PC-3 (cell line): ENCODE data around the gene PLXND1. TPM values are rescaled to one million over a fixed set of nuclear protein-coding genes. Genes with fewer than 3 reads are reported as not detected.

ENCODE experiments used
- ATAC-seq: fragments of 200-7000 bp; cut with Tn5 transposase; 2 replicates; pipeline ENCODE4 v1.9.1; 2020; ENCODE audit warnings: mild to moderate bottlenecking, moderate library complexity
- BruUV-seq: library from RNA; stranded (reverse); fragments of 400-500 nt; replicated peaks from 2 replicates; lab custom pipeline; 2021; lab: Mats Ljungman, UMichigan
- CTCF ChIA-PET: fragments of 300-600 bp; sonication (Branson Sonifier 250); formaldehyde crosslinking; loops from one replicate; lab custom pipeline; 2022; ENCODE audit warnings: antibody characterized with exemption; lab: Charles Lee
- POLR2A ChIA-PET: fragments of 300-600 bp; sonication (Branson Sonifier 250); formaldehyde crosslinking; loops from one replicate; lab custom pipeline; 2022; ENCODE audit warnings: antibody characterized with exemption; ENCODE audit not compliant: unreplicated experiment; lab: Charles Lee
- DNase-seq: peaks from one replicate; pipeline ENCODE4 v3.0.0-alpha.2; 2015
- H2AFZ ChIP-seq: fragments of 300-600 bp; sonication (generic); 2 replicates; pipeline ENCODE4 v1.6.0; 2016; ENCODE audit warnings: antibody characterized with exemption, low read length
- H3F3A ChIP-seq: fragments of 300-600 bp; sonication (generic); one replicate; pipeline ENCODE4 v1.6.0; 2017; ENCODE audit warnings: antibody characterized with exemption, low read length, control low read depth, mild to moderate bottlenecking; ENCODE audit not compliant: unreplicated experiment
- H3K27ac ChIP-seq: fragments of 300-600 bp; sonication (generic); 2 replicates; pipeline ENCODE4 v1.5.1; 2016; ENCODE audit warnings: mild to moderate bottlenecking, low read length
- H3K27me3 ChIP-seq: fragments of 300-600 bp; sonication (generic); 2 replicates; pipeline ENCODE4 v1.6.1; 2016; ENCODE audit warnings: low read length, mixed read lengths
- H3K36me3 ChIP-seq: fragments of 300-600 bp; sonication (generic); 2 replicates; pipeline ENCODE4 v1.6.1; 2016; ENCODE audit warnings: low read depth, mixed run types, low read length, mixed read lengths
- H3K4me1 ChIP-seq: fragments of 300-600 bp; sonication (generic); 2 replicates; pipeline ENCODE4 v1.5.1; 2016; ENCODE audit warnings: low read length; ENCODE audit not compliant: insufficient read depth
- H3K4me2 ChIP-seq: fragments of 300-600 bp; sonication (generic); 2 replicates; pipeline ENCODE4 v1.6.0; 2016; ENCODE audit warnings: low read length
- H3K4me3 ChIP-seq: fragments of 300-600 bp; sonication (generic); 2 replicates; pipeline ENCODE4 v1.5.1; 2016; ENCODE audit warnings: mild to moderate bottlenecking, low read length, mixed read lengths
- H3K79me2 ChIP-seq: fragments of 300-600 bp; sonication (generic); 2 replicates; pipeline ENCODE4 v1.6.1; 2017; ENCODE audit warnings: low read length, mixed read lengths
- H3K9ac ChIP-seq: fragments of 300-600 bp; sonication (generic); 2 replicates; pipeline ENCODE4 v1.6.0; 2016; ENCODE audit warnings: mild to moderate bottlenecking, low read length
- H3K9me2 ChIP-seq: fragments of 300-600 bp; sonication (generic); replicated peaks from 2 replicates; pipeline ENCODE4 v1.6.1; 2016; ENCODE audit warnings: mixed run types, low read length, mixed read lengths
- H3K9me3 ChIP-seq: fragments of 300-600 bp; sonication (generic); 2 replicates; pipeline ENCODE4 v1.6.1; 2016; ENCODE audit warnings: low read length, mixed read lengths
- H4K20me1 ChIP-seq: fragments of 300-600 bp; sonication (generic); 2 replicates; pipeline ENCODE4 v1.6.1; 2016; ENCODE audit warnings: low read length, mixed read lengths
- CTCF ChIP-seq: fragments of 300-600 bp; sonication (generic); conservative IDR thresholded peaks from 2 replicates; pipeline ENCODE4 v1.5.1; 2017; ENCODE audit warnings: antibody characterized with exemption, low read depth, mild to moderate bottlenecking, low read length
- EZH2 ChIP-seq: fragments of 300-600 bp; sonication (generic); IDR thresholded peaks from one replicate; pipeline ENCODE4 v1.6.1; 2017; ENCODE audit warnings: antibody characterized with exemption, mild to moderate bottlenecking, low read length; ENCODE audit not compliant: unreplicated experiment
- EZH2phosphoT487 ChIP-seq: fragments of 300-600 bp; sonication (generic); IDR thresholded peaks from 2 replicates; pipeline ENCODE4 v1.6.1; 2018; ENCODE audit warnings: mild to moderate bottlenecking, antibody characterized with exemption, low read length, borderline replicate concordance
- intact Hi-C: fragments of 100-400 bp; cut with micrococcal nuclease; formaldehyde crosslinking; loops from 2 replicates; pipeline ENCODE4 v1.9.0; 2023
- total RNA-seq: library from RNA; depleted of rRNA; stranded (reverse); fragments of >200 nt; gene quantifications from 2 replicates; pipeline ENCODE4 v1.2.3, GENCODE V29; 2014

PLXND1 gene
- total RNA-seq, 1 experiment from 2014 or later, result 19.2 TPM

DNA sequence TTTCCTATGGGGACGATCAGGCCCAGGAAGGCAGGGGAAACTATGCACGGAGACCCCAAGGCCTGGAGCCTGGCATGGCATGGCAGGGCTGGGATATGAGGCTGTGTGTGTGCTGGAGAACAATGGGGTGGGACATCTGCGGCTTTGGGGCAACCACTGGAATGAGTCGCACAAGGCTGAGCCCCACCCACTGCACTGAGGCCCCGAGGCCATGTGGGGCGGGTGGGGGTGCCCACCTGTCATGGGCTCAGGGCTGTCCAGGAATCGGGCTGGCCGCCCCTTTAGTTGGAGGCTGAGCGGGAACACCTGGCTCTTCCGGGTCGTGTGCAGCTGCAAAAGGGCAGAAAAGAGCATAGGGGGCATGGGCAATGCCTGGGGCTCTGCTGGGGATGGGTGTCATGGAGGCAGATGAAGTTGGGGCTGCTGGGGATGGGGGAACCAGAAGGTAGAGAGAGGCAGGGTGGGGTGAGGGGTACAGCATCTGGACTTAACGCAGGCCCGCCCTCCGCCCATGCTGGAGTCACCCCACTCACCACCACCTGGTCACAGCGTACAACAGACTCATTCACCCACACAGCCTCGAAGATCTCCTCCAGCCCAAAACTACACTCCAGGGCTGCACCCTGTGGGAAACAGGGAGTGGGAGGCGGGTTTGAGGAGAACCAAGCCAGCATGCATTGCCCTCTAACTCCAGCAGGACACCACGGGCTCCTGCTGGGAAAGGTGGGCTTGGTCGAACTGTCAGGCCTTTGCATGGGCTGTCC lies 31.1 kb downstream of the PLXND1 start:
- Histone ChIP-seq H3F3A (no peaks in the 10 kb centered on the region), H3K79me2 (no peaks in the 10 kb centered on the region), H3K9me2 (no peaks in the 10 kb centered on the region), H3K4me2 (no peak overlapping the region), H3K27me3 (no peaks in the 10 kb centered on the region), H3K9me3 (no peaks in the 10 kb centered on the region), H3K4me3 (no peak overlapping the region), H3K4me1 (no peaks in the 10 kb centered on the region), H4K20me1 (no peaks in the 10 kb centered on the region), H3K36me3 (no peaks in the 10 kb centered on the region), H3K9ac (no peak overlapping the region), H2AFZ (no peak overlapping the region), H3K27ac (no peak overlapping the region)
- TF ChIP-seq EZH2 (no peak), EZH2phosphoT487 (no peak), CTCF (no peak)
- POLR2A ChIA-PET, result no interaction called here
- no peak for DNase-seq
- CTCF ChIA-PET, result no interaction called here
- no TSS peak for BruUV-seq
- intact Hi-C loops, result no loop called here
- no peak for ATAC-seq

- H3K27ac ChIP-seq, result no peak overlapping the region
- H3K4me1 ChIP-seq, result no peaks in the 10 kb centered on the region
- H3K79me2 ChIP-seq, result no peaks in the 10 kb centered on the region
- no peak overlapping the region for H3K4me3 ChIP-seq
- no peaks in the 10 kb centered on the region for H3F3A ChIP-seq
- DNase-seq, result no peak
- no peak overlapping the region for H2AFZ ChIP-seq
- H3K36me3 ChIP-seq, result no peaks in the 10 kb centered on the region
- no peaks in the 10 kb centered on the region for H3K27me3 ChIP-seq
- CTCF ChIA-PET, result no interaction called here
- POLR2A ChIA-PET, result no interaction called here
- no peak overlapping the region for H3K9ac ChIP-seq
- no peak overlapping the region for H3K4me2 ChIP-seq
- no peaks in the 10 kb centered on the region for H3K9me3 ChIP-seq
- intact Hi-C loops, result no loop called here
- BruUV-seq, result no TSS peak
- no peak for TF ChIP-seq EZH2phosphoT487
- no peak for TF ChIP-seq EZH2
- TF ChIP-seq CTCF, result no peak
- no peaks in the 10 kb centered on the region for H4K20me1 ChIP-seq
- no peaks in the 10 kb centered on the region for H3K9me2 ChIP-seq
- no peak for ATAC-seq
These were observed 32.3 kb downstream of the PLXND1 start for GRCh38 chr3:129574206-129574605.

- no peaks in the 10 kb centered on the region for H3K36me3 ChIP-seq
- CTCF ChIA-PET, result no interaction called here
- H3K4me3 ChIP-seq, result no peak overlapping the region
- ATAC-seq, result no peak
- POLR2A ChIA-PET, result no interaction called here
- no peaks in the 10 kb centered on the region for H3K4me1 ChIP-seq
- H3K9me3 ChIP-seq, result no peaks in the 10 kb centered on the region
- no peak overlapping the region for H3K27ac ChIP-seq
- DNase-seq, result no peak
- TF ChIP-seq EZH2, result no peak
- no peak for TF ChIP-seq EZH2phosphoT487
- TF ChIP-seq CTCF, result no peak
- H3K9ac ChIP-seq, result no peak overlapping the region
- no peaks in the 10 kb centered on the region for H3K27me3 ChIP-seq
- H3K79me2 ChIP-seq, result no peaks in the 10 kb centered on the region
- H4K20me1 ChIP-seq, result no peaks in the 10 kb centered on the region
- BruUV-seq, result no TSS peak
- no peak overlapping the region for H2AFZ ChIP-seq
- no peak overlapping the region for H3K4me2 ChIP-seq
- H3K9me2 ChIP-seq, result no peaks in the 10 kb centered on the region
- H3F3A ChIP-seq, result no peaks in the 10 kb centered on the region
- intact Hi-C loops, result no loop called here
These were observed 33.0 kb downstream of the PLXND1 start for GRCh38 chr3:129573493-129573892.
